T-helper 1 cell (primary cell): ENCODE measurements around the gene ACKR3.

ENCODE experiments used
- DNase-seq, 5 donors: peaks; one replicate each; pipeline ENCODE4 v3.0.0-alpha.2; 2012 to 2020

ACKR3 gene

DNA sequence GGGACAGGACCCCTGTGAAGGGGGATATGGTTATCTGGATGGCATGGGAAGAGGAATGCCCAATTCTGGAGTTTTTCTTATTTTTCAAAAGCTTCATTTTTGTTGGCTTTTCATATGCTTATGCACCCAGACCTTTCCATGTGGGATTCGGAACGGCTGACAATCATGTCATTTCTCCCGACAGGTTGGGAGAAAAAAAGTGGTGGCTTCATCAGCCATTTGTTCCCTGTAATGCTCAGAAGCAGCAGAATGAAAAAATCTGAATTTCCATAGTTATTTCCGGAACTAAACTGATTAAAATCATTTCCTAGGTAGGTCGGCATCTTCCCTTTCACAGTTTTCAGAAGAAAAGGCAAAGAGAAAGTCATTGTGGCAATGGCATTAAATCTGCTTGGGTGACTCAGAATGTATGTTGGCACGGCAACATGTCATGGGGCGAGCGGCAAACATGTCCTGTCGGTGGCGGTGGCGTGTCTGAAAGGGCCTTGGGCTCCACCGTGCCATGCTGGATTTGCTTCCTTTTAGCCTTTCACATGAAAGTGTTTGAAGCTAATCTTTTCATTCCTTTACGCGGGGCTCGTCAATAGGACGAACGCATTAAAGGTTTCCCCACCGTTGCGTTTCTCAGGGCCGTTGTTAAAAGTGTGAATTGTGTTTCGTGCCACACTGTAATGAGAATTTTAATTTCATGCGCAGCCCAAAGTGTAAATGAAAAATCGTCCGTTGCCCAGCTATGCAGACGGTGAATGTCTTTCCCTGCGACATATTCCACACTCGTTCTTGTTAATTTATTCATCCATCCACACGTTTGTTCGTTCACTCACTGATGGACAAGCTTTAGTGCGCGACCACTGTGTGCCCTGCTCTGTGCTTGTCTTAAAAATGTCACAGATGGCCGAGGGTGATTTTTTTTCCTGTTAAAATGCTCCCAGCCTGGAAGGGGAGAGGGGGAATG, 18.5 kb downstream of the ACKR3 start:
- DNase-seq = no peak

DNA sequence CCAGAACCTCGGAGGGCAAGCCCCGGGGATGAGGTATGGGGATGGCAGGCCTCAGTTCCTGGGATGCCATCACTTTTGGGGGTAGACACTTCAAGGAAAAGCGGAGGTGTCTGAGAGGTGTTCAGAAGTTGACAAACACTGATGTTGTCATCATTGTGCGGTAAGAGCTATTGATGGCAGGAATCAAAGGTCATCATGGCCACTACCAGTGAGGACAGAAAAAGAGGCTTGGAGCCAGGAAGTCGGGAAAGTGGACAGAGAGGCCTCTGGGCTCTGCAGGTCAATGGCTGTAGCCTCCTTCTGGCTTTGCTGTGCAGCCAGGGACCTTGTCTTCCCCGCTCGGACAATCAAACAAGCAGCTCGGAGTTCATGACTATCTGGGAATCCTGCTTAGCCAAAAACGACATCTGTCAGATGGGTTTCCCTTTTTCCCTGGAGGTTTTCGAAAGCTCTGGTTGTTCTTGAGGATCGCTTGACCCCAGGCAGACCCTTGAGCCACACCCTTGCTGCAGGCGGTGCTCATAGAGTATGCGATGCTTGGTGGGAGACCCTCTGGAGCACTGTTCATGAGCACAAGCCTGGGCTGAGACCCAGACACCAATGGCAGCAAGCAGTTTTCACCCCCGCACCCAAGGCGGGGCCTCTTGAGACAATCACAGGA, 19.4 kb downstream of the ACKR3 start:
- no peak for DNase-seq

DNA sequence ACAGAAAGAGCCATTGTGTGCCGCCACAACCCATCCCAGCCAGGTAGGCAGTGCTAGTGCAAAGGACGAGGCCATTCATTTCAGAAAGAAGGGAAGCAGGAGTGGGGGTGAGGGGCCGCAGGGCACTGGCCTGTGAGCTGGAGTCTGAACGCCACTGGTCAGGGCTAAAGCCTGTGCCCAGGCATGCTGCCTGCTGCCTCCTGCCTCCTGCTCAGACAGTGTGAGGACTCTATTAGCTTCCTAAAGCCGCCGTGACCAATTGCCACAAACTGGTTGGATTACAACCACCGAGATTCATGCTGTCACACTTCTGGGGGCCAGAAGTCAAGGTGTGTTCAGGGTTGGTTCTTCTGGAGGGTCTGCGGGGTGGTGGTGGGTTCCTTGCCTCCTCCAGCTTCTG, 21.2 kb downstream of the ACKR3 start:
- DNase-seq = no peak

GRCh38 chr2:236592821-236593220, 23.2 kb downstream of the ACKR3 start:
- no peak for DNase-seq

GRCh38 chr2:236593531-236593930, 23.9 kb downstream of the ACKR3 start:
- DNase-seq = no peak

GRCh38 chr2:236593956-236594355, 24.3 kb downstream of the ACKR3 start:
- DNase-seq = no peak

DNA sequence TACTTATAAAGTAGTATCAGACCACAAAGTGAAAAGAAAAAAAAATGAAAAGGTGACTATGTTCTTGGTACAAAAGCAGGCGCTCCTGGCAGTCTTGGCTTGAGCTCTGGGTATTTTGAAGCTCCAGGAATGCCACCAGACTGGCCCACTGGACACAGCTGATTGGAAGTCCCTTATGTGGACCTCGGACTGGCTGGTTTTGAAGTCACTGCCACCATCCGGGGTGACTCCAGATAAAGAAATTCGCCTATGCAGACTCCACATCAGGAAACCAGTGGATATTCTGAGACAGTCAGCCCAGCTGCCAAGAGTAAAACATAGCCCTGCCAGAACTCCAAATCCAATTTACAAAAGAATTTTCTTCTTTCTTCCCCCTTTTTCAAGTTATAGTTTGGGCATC, 28.0 kb downstream of the ACKR3 start:
- DNase-seq = no peak

DNA sequence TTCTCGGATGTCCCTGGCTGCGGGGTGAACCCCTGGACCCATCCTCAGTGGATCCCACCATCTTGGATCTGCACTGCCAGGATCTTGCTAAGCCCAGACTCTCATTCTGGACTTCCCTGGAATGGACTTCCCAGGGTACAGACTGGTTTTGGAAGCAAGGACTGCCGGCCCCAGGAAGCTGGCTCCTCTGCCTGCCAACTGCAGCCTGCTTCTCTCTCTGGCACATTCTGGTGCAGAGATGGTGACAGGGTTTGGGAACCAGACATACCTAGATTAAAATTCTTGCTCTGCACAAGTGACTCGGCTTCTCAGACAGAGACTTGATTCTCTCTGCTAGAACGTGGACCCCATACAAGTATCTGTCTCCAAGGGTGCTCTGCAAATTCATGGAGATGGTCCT, 29.4 kb downstream of the ACKR3 start:
- no peak for DNase-seq

GRCh38 chr2:236600158-236600557, 30.5 kb downstream of the ACKR3 start:
- DNase-seq = no peak

- DNase-seq = no peak
Measured at GRCh38 chr2:236600892-236601291, 31.3 kb downstream of the ACKR3 start.

DNA sequence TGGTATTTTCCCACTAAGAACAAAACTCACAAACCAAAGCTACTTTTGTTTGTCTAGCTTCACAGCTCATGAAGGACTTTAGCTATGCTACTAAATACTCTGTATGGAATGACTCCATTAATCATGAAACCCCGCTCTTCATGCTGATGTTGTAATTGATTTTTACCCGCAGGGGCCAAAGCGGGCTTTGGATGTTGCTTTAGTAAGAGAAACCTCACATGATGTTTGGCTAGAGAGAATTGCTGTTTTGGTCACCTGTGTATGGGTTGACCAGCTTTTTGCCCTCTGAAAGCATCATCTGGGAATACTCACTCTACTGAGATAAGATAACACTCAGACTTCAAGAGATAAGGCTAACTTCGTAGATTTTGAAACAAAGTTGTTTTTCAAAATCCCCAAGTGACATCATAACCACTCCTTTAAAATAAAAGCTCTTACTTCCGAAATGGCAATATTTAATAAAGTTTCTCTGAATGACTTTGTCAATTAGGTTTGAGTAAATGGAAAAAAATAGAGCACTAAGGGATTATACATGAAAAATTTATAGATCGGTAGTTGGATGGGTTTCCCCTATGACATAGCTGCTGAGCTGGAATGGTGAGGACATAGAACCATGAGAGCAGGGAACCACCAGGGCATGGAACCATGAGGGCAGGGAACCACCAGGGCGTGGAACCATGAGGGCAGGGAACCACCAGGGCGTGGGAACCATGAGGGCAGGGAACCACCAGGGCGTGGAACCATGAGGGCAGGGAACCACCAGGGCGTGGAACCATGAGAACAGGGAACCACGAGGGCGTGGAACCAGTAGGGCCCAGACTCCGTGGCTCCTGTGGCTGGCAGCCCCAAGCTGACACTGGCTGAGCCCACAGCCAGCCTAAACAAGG, 31.9 kb downstream of the ACKR3 start:
- no peak for DNase-seq

DNA sequence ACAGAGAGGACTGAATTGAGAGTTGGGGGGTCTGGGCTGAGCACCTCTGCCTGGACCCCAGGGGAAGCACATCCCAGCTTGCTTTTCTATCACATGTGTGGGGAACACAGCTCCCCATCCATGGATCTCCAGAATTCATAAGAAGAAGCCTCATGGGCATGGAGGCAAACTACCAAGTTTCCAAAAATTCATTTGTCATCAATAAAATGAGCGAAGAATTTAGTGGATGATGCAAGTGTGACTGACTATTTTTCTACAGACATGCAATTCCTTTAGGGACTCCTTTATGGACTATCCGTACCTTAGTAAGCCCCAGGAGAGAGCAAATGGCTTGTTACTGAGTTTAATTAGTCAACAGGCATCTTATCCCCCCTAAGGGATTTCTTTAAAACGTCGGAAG, 33.1 kb downstream of the ACKR3 start:
- no peak for DNase-seq

DNA sequence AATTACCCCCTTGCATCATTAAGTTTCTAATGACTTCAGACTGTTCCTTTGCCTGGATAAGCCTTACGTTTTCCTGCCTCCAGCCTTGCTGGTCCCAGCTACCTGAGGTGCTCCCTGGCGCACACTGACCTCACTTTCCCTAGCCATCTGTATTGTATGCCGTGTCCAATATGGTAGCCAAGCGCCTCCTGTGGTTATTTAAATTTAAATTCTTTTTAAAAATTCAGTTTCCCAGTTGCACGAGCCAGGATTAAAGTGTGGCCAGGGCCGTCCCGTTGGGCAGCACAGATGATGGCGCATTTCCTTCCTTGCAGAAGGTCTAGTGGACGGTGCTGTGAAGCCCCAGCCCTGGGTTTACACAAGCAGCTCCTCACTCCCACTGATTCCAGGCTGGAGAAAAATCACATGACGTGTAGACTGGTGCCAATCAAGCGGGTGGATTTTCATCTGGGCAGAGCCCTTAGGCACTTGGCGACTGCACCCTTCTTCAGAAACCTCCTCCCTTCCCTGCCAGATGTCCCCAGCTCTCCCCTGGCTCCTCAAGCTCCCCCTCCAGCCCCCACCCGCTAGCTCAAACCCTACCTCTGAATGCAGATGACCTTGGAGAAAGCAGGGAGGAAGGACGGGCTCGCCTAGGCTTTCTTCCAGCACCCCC, 33.9 kb downstream of the ACKR3 start:
- DNase-seq = no peak

- no peak for DNase-seq
Measured at GRCh38 chr2:236604575-236605344, 35.1 kb downstream of the ACKR3 start.

GRCh38 chr2:236605345-236605734, 35.7 kb downstream of the ACKR3 start:
- no peak for DNase-seq

DNA sequence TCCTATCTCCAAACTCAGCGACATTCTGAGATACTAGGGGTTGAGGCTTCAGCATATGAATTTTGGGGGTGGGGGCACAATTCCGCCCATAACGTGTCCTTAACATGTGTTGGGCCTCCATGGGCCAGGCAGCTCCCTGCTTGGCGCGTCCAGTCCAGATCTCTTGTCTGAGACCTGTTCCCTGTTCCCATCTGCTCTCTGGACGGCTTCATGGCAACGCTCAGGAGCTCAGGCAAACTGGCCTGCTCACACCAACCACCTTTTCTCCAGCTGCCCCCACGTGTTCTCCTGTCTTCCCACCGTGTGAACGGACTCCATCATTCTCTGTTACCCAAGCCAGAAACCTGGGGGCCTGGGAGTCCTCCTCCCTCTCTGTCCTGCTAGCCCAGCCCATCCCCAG, 36.4 kb downstream of the ACKR3 start:
- DNase-seq = no peak

DNA sequence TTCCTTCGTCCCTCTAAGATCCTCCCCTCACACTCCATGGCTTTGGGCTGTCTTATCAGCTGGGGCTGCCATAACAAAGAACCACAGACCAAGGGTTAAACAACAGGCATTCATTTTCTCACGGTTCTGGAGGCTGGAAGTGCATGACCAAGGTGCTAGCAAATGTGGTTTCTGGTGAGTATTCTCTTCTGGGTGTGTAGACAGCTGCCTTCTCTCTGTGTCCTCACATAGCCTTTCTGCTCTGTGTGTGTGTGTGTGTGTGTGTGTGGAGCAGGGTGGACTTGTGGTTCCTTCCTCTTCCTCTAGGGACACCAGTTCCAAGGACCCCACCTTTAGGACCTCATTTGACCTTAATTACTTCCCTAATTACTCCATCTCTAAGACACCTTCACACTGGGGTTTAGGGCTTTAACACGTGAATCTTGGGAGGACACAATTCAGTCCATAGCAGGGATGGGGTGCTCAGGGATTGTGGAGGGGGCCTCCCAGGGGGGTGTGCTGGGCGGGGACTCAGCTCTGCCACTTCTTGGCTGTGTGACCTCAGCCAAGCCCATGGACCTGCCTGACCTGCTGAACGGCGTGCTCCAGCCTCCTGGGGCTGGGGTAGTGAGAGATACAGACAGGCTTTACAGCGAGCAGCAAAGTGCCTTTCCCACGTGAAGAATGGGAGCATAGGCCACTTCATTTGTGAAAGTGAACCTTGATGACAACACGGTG, 38.0 kb downstream of the ACKR3 start:
- no peak for DNase-seq

GRCh38 chr2:236608188-236608525, 38.5 kb downstream of the ACKR3 start:
- no peak for DNase-seq

DNA sequence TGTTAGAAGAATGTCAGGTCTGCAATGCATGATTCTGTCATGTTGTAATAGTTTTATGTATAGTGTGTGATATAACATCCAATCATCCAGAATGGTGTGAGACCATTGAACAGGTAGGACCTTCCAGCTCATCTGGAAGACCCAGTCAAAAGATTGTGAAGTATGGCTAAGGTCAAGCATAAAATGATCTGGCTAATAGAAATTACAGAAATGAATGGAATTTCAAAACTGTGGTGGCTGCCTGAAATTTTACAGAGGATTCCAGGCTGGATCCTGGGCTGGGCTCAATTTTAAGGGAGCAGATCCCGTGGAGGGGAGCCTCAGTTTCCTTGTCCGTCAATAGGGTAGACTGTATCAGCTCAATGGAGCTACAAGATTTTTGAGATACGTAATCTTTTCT, 39.1 kb downstream of the ACKR3 start:
- no peak for DNase-seq

DNA sequence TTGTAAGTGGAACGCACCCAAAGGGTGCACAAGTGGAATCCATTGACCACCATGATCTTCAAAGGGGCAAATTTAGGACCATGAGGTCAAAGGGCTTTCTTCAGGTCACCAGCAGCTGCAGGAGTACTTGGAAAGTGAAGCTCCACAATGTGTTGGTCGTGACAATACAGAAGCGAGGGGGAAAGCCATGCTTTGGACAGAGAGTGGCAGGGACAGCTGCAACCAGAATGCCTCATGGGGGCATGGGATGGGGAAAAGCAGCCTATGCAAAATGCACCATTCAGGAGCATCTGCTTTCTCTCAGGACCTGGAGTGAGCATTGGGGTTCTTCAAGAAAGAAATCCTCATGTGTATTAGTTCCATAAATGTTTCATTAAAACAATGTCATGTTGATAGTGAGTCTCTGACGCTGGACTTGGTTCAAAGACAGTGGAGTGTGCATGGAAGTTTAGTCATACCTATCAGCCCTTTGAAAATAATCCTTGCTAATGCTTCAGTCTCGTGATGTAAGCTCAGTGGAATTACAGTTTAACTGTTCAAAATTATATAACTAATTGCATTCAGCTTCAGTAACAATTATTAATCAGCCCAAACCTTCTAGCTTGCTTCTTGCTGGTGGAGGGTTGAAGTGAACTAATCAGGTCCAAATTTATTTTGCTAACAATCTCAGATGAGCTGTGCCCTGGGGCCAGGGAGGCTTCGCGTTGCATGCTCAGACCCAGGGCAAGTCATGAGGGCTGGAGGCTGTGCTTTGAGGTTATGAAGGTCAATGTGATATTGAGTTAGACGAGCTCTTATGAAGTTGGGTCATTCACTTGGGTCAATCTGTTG, 41.6 kb downstream of the ACKR3 start:
- DNase-seq = no peak
